Measurements from ENCODE around the gene RASGRP3.

RASGRP3 gene

GRCh38 chr2:33430856-33431255 is 45.6 kb upstream of the RASGRP3 start:
- Histone ChIP-seq H3K79me2 (ENCODE audit: insufficient read depth, low read length) (no peaks in the 10 kb centered on the region), H3F3A (ENCODE audit: insufficient read depth, low read length) (0 out of 2 replicates have a peak, but pooled peaks cover 2% of the 10 kb centered on the region), H4K20me1 (ENCODE audit: insufficient read depth, low read length) (no peaks in the 10 kb centered on the region), H3K9ac (ENCODE audit: low read length) (no peak overlapping the region), H3K4me3 (ENCODE audit: low read depth, low read length, poor library complexity, severe bottlenecking) (no peak overlapping the region), H3K4me2 (ENCODE audit: low read length) (no peak overlapping the region), H3K9me2 (ENCODE audit: low read depth, low read length) (no peaks in the 10 kb centered on the region), H3K27ac (ENCODE audit: low read depth, low read length, poor library complexity, severe bottlenecking) (no peak overlapping the region), H3K36me3 (ENCODE audit: insufficient read depth, low read length) (no peaks in the 10 kb centered on the region), H3K27me3 (ENCODE audit: insufficient read depth, low read length) (no peaks in the 10 kb centered on the region), H2AFZ (ENCODE audit: low read length) (no peak overlapping the region), H3K4me1 (ENCODE audit: insufficient read depth, low read length, severe bottlenecking) (no peaks in the 10 kb centered on the region), H3K9me3 (ENCODE audit: low read length) (no peaks in the 10 kb centered on the region)
- TF ChIP-seq CTCF (IDR thresholded peaks at IDR 0.05; ENCODE audit: low read length) (no peak), EZH2 (IDR thresholded peaks at IDR 0.05; ENCODE audit: borderline replicate concordance, low read length) (no peak)

- no peak overlapping the region for H3K27ac ChIP-seq (ENCODE audit: low read depth, low read length, poor library complexity, severe bottlenecking)
- H3F3A ChIP-seq (ENCODE audit: insufficient read depth, low read length) = no peaks in the 10 kb centered on the region
- H3K9me2 ChIP-seq (ENCODE audit: low read depth, low read length) = no peaks in the 10 kb centered on the region
- no peaks in the 10 kb centered on the region for H3K36me3 ChIP-seq (ENCODE audit: insufficient read depth, low read length)
- no peaks in the 10 kb centered on the region for H3K4me1 ChIP-seq (ENCODE audit: insufficient read depth, low read length, severe bottlenecking)
- H3K79me2 ChIP-seq (ENCODE audit: insufficient read depth, low read length) = no peaks in the 10 kb centered on the region
- H3K9me3 ChIP-seq (ENCODE audit: low read length) = no peaks in the 10 kb centered on the region
- H2AFZ ChIP-seq (ENCODE audit: low read length) = no peak overlapping the region
- H4K20me1 ChIP-seq (ENCODE audit: insufficient read depth, low read length) = no peaks in the 10 kb centered on the region
- no peak overlapping the region for H3K4me2 ChIP-seq (ENCODE audit: low read length)
- H3K27me3 ChIP-seq (ENCODE audit: insufficient read depth, low read length) = no peaks in the 10 kb centered on the region
- H3K9ac ChIP-seq (ENCODE audit: low read length) = no peak overlapping the region
- no peak for TF ChIP-seq CTCF (IDR thresholded peaks at IDR 0.05; ENCODE audit: low read length)
- TF ChIP-seq EZH2 (IDR thresholded peaks at IDR 0.05; ENCODE audit: borderline replicate concordance, low read length) = no peak
- H3K4me3 ChIP-seq (ENCODE audit: low read depth, low read length, poor library complexity, severe bottlenecking) = no peak overlapping the region
These were observed 43.6 kb upstream of the RASGRP3 start for GRCh38 chr2:33432871-33433270.

GRCh38 chr2:33433279-33434235 is 42.9 kb upstream of the RASGRP3 start:
- no peak overlapping the region for H3K4me2 ChIP-seq (ENCODE audit: low read length)
- no peaks in the 10 kb centered on the region for H3K4me1 ChIP-seq (ENCODE audit: insufficient read depth, low read length, severe bottlenecking)
- H3K4me3 ChIP-seq (ENCODE audit: low read depth, low read length, poor library complexity, severe bottlenecking) = no peak overlapping the region
- H3K36me3 ChIP-seq (ENCODE audit: insufficient read depth, low read length) = no peaks in the 10 kb centered on the region
- TF ChIP-seq EZH2 (IDR thresholded peaks at IDR 0.05; ENCODE audit: borderline replicate concordance, low read length) (no peak), CTCF (IDR thresholded peaks at IDR 0.05; ENCODE audit: low read length) (no peak)
- H3K9me2 ChIP-seq (ENCODE audit: low read depth, low read length) = no peaks in the 10 kb centered on the region
- no peaks in the 10 kb centered on the region for H3F3A ChIP-seq (ENCODE audit: insufficient read depth, low read length)
- no peaks in the 10 kb centered on the region for H3K9me3 ChIP-seq (ENCODE audit: low read length)
- H3K27me3 ChIP-seq (ENCODE audit: insufficient read depth, low read length) = no peaks in the 10 kb centered on the region
- H4K20me1 ChIP-seq (ENCODE audit: insufficient read depth, low read length) = no peaks in the 10 kb centered on the region
- H2AFZ ChIP-seq (ENCODE audit: low read length) = no peak overlapping the region
- no peak overlapping the region for H3K9ac ChIP-seq (ENCODE audit: low read length)
- no peaks in the 10 kb centered on the region for H3K79me2 ChIP-seq (ENCODE audit: insufficient read depth, low read length)
- H3K27ac ChIP-seq (ENCODE audit: low read depth, low read length, poor library complexity, severe bottlenecking) = no peak overlapping the region
